ENCODE measurements around the gene DPP10. TPM values are rescaled to one million over a fixed set of nuclear protein-coding genes. Genes with fewer than 3 reads are reported as not detected.

DPP10 gene
- total and polyA plus RNA-seq, 4 donors = 0.04 to 4.1 (median 0.48) TPM

DNA sequence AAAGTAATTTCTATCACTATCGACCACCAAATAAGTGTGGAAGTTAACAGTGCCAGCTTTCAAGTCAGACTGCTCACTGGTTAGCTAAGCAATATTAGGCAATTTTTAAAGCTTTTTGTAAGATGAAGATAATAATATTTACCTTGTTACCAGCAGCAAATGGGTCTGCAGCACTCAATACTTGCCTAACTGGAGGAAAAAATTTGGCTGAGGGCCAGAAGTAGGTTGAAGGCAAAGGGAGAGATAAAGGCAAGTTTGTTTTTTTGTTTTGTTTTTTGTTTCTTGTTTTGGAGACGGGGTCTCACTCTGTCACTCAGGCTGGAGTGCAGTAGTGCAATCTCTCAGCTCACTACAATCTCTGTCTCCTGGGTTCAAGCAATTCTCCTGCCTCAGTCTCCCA, 675.9 kb downstream of the DPP10 start:
- no peak for DNase-seq (ENCODE audit: low spot score)
- Histone ChIP-seq H3K4me3 (ENCODE audit: low read depth in 1 of 3, low read length in 3 of 3) (no peak overlapping the region), H3K4me1 (ENCODE audit: control insufficient read depth in 4 of 4, insufficient read depth in 4 of 4, low read length in 3 of 4) (no peaks in the 10 kb centered on the region), H3K27ac (ENCODE audit: low read depth in 1 of 2, low read length in 2 of 2) (no peak overlapping the region), H3K9me3 (ENCODE audit: control insufficient read depth in 4 of 4, low read length in 3 of 4) (peaks cover 0 to 3% (median 0%) of the 10 kb centered on the region in 4 donors), H3K36me3 (ENCODE audit: control insufficient read depth in 4 of 4, insufficient read depth in 3 of 4, low read depth in 1 of 4, low read length in 3 of 4) (no peaks in the 10 kb centered on the region), H3K27me3 (ENCODE audit: control insufficient read depth in 4 of 4, insufficient read depth in 4 of 4, low read length in 3 of 4) (no peaks in the 10 kb centered on the region), H3K9ac (ENCODE audit: low read depth in 1 of 2, low read length in 2 of 2) (no peak overlapping the region)
- WGBS = 87% methylated on average over 2 of the region's 2 CpGs
- TF ChIP-seq ZBTB33 (IDR thresholded peaks at IDR 0.05) (no peak), HNF4A (conservative IDR thresholded peaks at IDR 0.05) (no peak), ATF3 (IDR thresholded peaks at IDR 0.05) (no peak), NR2F2 (IDR thresholded peaks at IDR 0.05) (no peak), TAF1 (conservative IDR thresholded peaks at IDR 0.05) (no peak), GABPA (IDR thresholded peaks at IDR 0.05 in 1 of 2, conservative IDR thresholded peaks at IDR 0.05 in 1 of 2) (no peak), RAD21 (IDR thresholded peaks at IDR 0.05) (no peak), FOXA1 (IDR thresholded peaks at IDR 0.05) (no peak)
- TF ChIP-seq, protein P1, sequence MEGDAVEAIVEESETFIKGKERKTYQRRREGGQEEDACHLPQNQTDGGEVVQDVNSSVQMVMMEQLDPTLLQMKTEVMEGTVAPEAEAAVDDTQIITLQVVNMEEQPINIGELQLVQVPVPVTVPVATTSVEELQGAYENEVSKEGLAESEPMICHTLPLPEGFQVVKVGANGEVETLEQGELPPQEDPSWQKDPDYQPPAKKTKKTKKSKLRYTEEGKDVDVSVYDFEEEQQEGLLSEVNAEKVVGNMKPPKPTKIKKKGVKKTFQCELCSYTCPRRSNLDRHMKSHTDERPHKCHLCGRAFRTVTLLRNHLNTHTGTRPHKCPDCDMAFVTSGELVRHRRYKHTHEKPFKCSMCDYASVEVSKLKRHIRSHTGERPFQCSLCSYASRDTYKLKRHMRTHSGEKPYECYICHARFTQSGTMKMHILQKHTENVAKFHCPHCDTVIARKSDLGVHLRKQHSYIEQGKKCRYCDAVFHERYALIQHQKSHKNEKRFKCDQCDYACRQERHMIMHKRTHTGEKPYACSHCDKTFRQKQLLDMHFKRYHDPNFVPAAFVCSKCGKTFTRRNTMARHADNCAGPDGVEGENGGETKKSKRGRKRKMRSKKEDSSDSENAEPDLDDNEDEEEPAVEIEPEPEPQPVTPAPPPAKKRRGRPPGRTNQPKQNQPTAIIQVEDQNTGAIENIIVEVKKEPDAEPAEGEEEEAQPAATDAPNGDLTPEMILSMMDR (IDR thresholded peaks at IDR 0.05; ENCODE audit: low read depth, low read length, missing input control) = no peak
- TF ChIP-seq, protein P2, sequence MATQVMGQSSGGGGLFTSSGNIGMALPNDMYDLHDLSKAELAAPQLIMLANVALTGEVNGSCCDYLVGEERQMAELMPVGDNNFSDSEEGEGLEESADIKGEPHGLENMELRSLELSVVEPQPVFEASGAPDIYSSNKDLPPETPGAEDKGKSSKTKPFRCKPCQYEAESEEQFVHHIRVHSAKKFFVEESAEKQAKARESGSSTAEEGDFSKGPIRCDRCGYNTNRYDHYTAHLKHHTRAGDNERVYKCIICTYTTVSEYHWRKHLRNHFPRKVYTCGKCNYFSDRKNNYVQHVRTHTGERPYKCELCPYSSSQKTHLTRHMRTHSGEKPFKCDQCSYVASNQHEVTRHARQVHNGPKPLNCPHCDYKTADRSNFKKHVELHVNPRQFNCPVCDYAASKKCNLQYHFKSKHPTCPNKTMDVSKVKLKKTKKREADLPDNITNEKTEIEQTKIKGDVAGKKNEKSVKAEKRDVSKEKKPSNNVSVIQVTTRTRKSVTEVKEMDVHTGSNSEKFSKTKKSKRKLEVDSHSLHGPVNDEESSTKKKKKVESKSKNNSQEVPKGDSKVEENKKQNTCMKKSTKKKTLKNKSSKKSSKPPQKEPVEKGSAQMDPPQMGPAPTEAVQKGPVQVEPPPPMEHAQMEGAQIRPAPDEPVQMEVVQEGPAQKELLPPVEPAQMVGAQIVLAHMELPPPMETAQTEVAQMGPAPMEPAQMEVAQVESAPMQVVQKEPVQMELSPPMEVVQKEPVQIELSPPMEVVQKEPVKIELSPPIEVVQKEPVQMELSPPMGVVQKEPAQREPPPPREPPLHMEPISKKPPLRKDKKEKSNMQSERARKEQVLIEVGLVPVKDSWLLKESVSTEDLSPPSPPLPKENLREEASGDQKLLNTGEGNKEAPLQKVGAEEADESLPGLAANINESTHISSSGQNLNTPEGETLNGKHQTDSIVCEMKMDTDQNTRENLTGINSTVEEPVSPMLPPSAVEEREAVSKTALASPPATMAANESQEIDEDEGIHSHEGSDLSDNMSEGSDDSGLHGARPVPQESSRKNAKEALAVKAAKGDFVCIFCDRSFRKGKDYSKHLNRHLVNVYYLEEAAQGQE (IDR thresholded peaks at IDR 0.05) = no peak

DNA sequence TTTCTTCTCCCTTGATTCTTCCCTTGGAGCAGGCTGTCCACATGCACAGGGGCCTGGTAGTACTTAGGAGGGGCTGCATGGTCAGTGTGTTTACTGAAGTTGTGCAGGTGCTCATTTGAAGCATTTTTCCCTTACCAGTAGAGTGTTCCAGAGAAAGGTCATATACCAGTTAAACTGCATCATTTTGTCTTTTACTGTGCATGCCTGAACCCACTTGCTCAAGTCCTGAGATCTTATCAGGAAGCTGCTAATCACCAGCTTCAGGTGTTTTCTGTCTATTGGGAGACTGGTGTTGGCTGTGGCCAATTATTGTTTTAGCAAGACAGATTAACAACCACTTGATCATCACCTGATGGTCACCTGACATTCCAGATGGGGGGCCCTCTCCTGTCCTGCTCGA, 676.6 kb downstream of the DPP10 start:
- TF ChIP-seq HNF4A (conservative IDR thresholded peaks at IDR 0.05) = no peak
- no peak for TF ChIP-seq FOXA2 (IDR thresholded peaks at IDR 0.05)
- no peak for TF ChIP-seq ZBTB33 (IDR thresholded peaks at IDR 0.05)
- TF ChIP-seq NR2F2 (IDR thresholded peaks at IDR 0.05) = no peak
- no peak overlapping the region for H3K4me3 ChIP-seq (ENCODE audit: low read depth in 1 of 3, low read length in 3 of 3)
- peaks cover 0 to 3% (median 0%) of the 10 kb centered on the region in 4 donors for H3K9me3 ChIP-seq (ENCODE audit: control insufficient read depth in 4 of 4, low read length in 3 of 4)
- no peaks in the 10 kb centered on the region for H3K4me1 ChIP-seq (ENCODE audit: control insufficient read depth in 4 of 4, insufficient read depth in 4 of 4, low read length in 3 of 4)
- H3K27ac ChIP-seq (ENCODE audit: low read depth in 1 of 2, low read length in 2 of 2) = no peak overlapping the region
- DNase-seq (ENCODE audit: low spot score) = no peak
- no peak overlapping the region for H3K9ac ChIP-seq (ENCODE audit: low read depth in 1 of 2, low read length in 2 of 2)
- H3K36me3 ChIP-seq (ENCODE audit: control insufficient read depth in 4 of 4, insufficient read depth in 3 of 4, low read depth in 1 of 4, low read length in 3 of 4) = no peaks in the 10 kb centered on the region
- 36% methylated on average over 1 of the region's 1 CpG for WGBS
- H3K27me3 ChIP-seq (ENCODE audit: control insufficient read depth in 4 of 4, insufficient read depth in 4 of 4, low read length in 3 of 4) = no peaks in the 10 kb centered on the region

Measured in liver (tissue), 9 donors.